ENCODE measurements around the gene ERC2. TPM values are rescaled to one million over a fixed set of nuclear protein-coding genes. Genes with fewer than 3 reads are reported as not detected.

The ERC2 gene
- total RNA-seq, 2 donors from 2014 or later: 0.21 to 0.30 TPM

DNA sequence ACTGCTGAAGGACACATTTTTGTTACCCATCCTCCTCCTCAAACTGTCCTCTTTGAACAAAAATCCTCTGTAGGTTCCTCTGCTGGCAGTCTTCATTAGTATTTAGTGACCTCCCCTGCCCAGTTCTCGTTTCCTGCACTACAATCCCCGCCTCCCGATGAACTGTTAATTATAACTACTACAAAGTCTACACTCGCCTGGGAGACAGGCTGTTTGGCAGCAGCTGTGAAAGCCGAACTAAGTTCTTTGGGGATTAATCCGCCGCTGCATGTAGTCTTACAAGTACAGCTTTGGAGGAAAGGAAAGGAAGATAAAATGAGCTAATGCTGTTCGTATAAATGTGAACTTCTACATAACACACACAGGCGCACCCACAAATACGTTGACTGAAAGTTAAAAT, 821.2 kb downstream of the ERC2 start:
- Histone ChIP-seq H3K4me1 (no peaks in the 10 kb centered on the region), H3K4me3 (no peak overlapping the region), H3K9ac (ENCODE audit: low read depth in 2 of 2, low read length in 2 of 2) (no peak overlapping the region), H3K27me3 (no peaks in the 10 kb centered on the region), H3K9me3 (no peaks in the 10 kb centered on the region), H3K36me3 (no peaks in the 10 kb centered on the region), H3K27ac (no peak overlapping the region)
- intact Hi-C loops (cut with DNase I): no loop called here
- no peak for DNase-seq
- TF ChIP-seq, protein P1, sequence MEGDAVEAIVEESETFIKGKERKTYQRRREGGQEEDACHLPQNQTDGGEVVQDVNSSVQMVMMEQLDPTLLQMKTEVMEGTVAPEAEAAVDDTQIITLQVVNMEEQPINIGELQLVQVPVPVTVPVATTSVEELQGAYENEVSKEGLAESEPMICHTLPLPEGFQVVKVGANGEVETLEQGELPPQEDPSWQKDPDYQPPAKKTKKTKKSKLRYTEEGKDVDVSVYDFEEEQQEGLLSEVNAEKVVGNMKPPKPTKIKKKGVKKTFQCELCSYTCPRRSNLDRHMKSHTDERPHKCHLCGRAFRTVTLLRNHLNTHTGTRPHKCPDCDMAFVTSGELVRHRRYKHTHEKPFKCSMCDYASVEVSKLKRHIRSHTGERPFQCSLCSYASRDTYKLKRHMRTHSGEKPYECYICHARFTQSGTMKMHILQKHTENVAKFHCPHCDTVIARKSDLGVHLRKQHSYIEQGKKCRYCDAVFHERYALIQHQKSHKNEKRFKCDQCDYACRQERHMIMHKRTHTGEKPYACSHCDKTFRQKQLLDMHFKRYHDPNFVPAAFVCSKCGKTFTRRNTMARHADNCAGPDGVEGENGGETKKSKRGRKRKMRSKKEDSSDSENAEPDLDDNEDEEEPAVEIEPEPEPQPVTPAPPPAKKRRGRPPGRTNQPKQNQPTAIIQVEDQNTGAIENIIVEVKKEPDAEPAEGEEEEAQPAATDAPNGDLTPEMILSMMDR (IDR thresholded peaks at IDR 0.05): no peak

- H3K27me3 ChIP-seq: no peaks in the 10 kb centered on the region
- no peaks in the 10 kb centered on the region for H3K4me1 ChIP-seq
- H3K9ac ChIP-seq (ENCODE audit: low read depth in 2 of 2, low read length in 2 of 2): no peak overlapping the region
- H3K9me3 ChIP-seq: no peaks in the 10 kb centered on the region
- no peak overlapping the region for H3K4me3 ChIP-seq
- DNase-seq: no peak
- TF ChIP-seq, protein P1 (IDR thresholded peaks at IDR 0.05): no peak
- H3K27ac ChIP-seq: no peak overlapping the region
- no peaks in the 10 kb centered on the region for H3K36me3 ChIP-seq
- intact Hi-C loops (cut with DNase I): no loop called here
Observed at GRCh38 chr3:55646121-55646520, 822.1 kb downstream of the ERC2 start.

GRCh38 chr3:55645422-55645821, 822.8 kb downstream of the ERC2 start:
- DNase-seq: no peak
- H3K9me3 ChIP-seq: no peaks in the 10 kb centered on the region
- intact Hi-C loops (cut with DNase I): no loop called here
- H3K9ac ChIP-seq (ENCODE audit: low read depth in 2 of 2, low read length in 2 of 2): no peak overlapping the region
- H3K27ac ChIP-seq: no peak overlapping the region
- H3K4me1 ChIP-seq: no peaks in the 10 kb centered on the region
- no peaks in the 10 kb centered on the region for H3K27me3 ChIP-seq
- no peaks in the 10 kb centered on the region for H3K36me3 ChIP-seq
- TF ChIP-seq, protein P1 (IDR thresholded peaks at IDR 0.05): no peak
- H3K4me3 ChIP-seq: no peak overlapping the region

- H3K4me1 ChIP-seq: no peaks in the 10 kb centered on the region
- H3K36me3 ChIP-seq: no peaks in the 10 kb centered on the region
- H3K27ac ChIP-seq: no peak overlapping the region
- H3K4me3 ChIP-seq: no peak overlapping the region
- H3K9ac ChIP-seq (ENCODE audit: low read depth in 2 of 2, low read length in 2 of 2): no peak overlapping the region
- H3K9me3 ChIP-seq: no peaks in the 10 kb centered on the region
- H3K27me3 ChIP-seq: no peaks in the 10 kb centered on the region
- TF ChIP-seq, protein P1 (IDR thresholded peaks at IDR 0.05): no peak
- DNase-seq: no peak
- intact Hi-C loops (cut with DNase I): no loop called here
Observed at GRCh38 chr3:55643283-55643682, 825.0 kb downstream of the ERC2 start.

- TF ChIP-seq, protein P1 (IDR thresholded peaks at IDR 0.05): no peak
- Histone ChIP-seq H3K27ac (no peak overlapping the region), H3K4me1 (no peaks in the 10 kb centered on the region), H3K4me3 (no peak overlapping the region), H3K9me3 (no peaks in the 10 kb centered on the region), H3K36me3 (no peaks in the 10 kb centered on the region), H3K9ac (ENCODE audit: low read depth in 2 of 2, low read length in 2 of 2) (no peak overlapping the region), H3K27me3 (no peaks in the 10 kb centered on the region)
- DNase-seq: no peak
- intact Hi-C loops (cut with DNase I): no loop called here
Observed at GRCh38 chr3:55641964-55642363, 826.3 kb downstream of the ERC2 start.
